Measurements from ENCODE around the gene IL17RB. TPM values are rescaled to one million over a fixed set of nuclear protein-coding genes. Genes with fewer than 3 reads are reported as not detected.

Gene IL17RB
- total RNA-seq, 1 experiment from 2014 or later, result not detected

DNA sequence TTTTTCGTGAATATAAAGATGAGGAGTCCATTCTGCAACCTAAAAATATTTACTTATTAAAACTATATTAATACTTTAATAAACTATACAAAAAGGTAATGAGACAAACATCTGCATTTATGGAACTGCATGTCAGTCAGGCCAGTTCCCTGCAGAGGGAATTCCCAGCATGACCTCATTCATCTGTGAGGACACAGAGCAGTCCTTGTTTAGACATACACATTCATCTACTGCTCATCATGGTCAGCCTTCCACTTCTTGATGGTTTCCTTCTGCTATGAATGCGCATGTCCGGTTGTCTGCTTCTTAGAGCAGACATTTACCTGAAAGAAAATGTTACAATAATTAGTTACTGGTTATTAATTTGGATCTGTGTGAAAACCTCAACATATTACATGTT is 38.9 kb downstream of the IL17RB start:
- Histone ChIP-seq H3K36me3 (ENCODE audit: insufficient read depth, low read length, poor library complexity, severe bottlenecking) (peaks cover 4% of the 10 kb centered on the region), H3K4me1 (ENCODE audit: insufficient read depth, low read length, poor library complexity, severe bottlenecking) (peaks cover 5% of the 10 kb centered on the region), H3K27ac (ENCODE audit: low read depth, low read length, poor library complexity, severe bottlenecking) (no peak overlapping the region), H3K9me3 (ENCODE audit: low read depth, low read length, poor library complexity, severe bottlenecking) (no peaks in the 10 kb centered on the region), H3K27me3 (replicated peaks; ENCODE audit: insufficient read depth, low read depth, low read length, poor library complexity) (no peaks in the 10 kb centered on the region), H3K4me3 (ENCODE audit: low read depth, low read length, poor library complexity, severe bottlenecking) (no peak overlapping the region)
- ChIA-PET CTCF (no interaction called here), POLR2A (ENCODE audit: low non-redundant PET) (no interaction called here)
- intact Hi-C loops (cut with micrococcal nuclease; ENCODE audit: unreplicated experiment), result no loop called here
- no peak for DNase-seq (ENCODE audit: low spot score)
- no peak for TF ChIP-seq EZH2 (IDR thresholded peaks at IDR 0.05; ENCODE audit: borderline replicate concordance, low read depth, low read length, poor library complexity, severe bottlenecking)
- TF ChIP-seq, protein P1, sequence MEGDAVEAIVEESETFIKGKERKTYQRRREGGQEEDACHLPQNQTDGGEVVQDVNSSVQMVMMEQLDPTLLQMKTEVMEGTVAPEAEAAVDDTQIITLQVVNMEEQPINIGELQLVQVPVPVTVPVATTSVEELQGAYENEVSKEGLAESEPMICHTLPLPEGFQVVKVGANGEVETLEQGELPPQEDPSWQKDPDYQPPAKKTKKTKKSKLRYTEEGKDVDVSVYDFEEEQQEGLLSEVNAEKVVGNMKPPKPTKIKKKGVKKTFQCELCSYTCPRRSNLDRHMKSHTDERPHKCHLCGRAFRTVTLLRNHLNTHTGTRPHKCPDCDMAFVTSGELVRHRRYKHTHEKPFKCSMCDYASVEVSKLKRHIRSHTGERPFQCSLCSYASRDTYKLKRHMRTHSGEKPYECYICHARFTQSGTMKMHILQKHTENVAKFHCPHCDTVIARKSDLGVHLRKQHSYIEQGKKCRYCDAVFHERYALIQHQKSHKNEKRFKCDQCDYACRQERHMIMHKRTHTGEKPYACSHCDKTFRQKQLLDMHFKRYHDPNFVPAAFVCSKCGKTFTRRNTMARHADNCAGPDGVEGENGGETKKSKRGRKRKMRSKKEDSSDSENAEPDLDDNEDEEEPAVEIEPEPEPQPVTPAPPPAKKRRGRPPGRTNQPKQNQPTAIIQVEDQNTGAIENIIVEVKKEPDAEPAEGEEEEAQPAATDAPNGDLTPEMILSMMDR (conservative IDR thresholded peaks at IDR 0.05; ENCODE audit: low read depth, low read length), result no peak
- BruUV-seq (replicated peaks), result no TSS peak

- intact Hi-C loops (cut with micrococcal nuclease; ENCODE audit: unreplicated experiment), result no loop called here
- BruUV-seq (replicated peaks), result no TSS peak
- no peak for TF ChIP-seq EZH2 (IDR thresholded peaks at IDR 0.05; ENCODE audit: borderline replicate concordance, low read depth, low read length, poor library complexity, severe bottlenecking)
- ChIA-PET POLR2A (ENCODE audit: low non-redundant PET) (no interaction called here), CTCF (no interaction called here)
- peaks cover 4% of the 10 kb centered on the region for H3K36me3 ChIP-seq (ENCODE audit: insufficient read depth, low read length, poor library complexity, severe bottlenecking)
- no peak overlapping the region for H3K4me3 ChIP-seq (ENCODE audit: low read depth, low read length, poor library complexity, severe bottlenecking)
- no peak overlapping the region for H3K27ac ChIP-seq (ENCODE audit: low read depth, low read length, poor library complexity, severe bottlenecking)
- H3K4me1 ChIP-seq (ENCODE audit: insufficient read depth, low read length, poor library complexity, severe bottlenecking), result no peaks in the 10 kb centered on the region
- H3K9me3 ChIP-seq (ENCODE audit: low read depth, low read length, poor library complexity, severe bottlenecking), result no peaks in the 10 kb centered on the region
- H3K27me3 ChIP-seq (replicated peaks; ENCODE audit: insufficient read depth, low read depth, low read length, poor library complexity), result no peaks in the 10 kb centered on the region
- no peak for DNase-seq (ENCODE audit: low spot score)
These were observed 41.1 kb downstream of the IL17RB start for GRCh38 chr3:53887446-53887845.

DNA sequence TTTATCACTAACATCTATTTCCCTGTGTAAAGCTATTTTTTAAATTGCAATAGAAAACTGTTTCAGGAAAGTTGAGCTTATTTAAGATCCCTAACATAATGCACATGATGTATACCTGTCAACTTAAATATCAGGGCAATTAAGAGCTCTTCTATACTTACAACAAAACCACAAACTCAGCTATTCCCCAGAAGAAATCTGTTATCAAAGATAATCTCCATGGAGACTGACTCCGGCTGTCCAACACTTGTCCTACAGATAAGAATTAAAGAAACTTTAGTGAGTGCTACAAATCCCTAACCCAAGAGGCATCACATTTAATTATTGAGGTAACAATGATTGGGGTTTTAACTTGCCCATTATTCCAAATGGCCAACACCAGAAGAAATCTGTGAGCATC is 41.9 kb downstream of the IL17RB start:
- no peak for DNase-seq (ENCODE audit: low spot score)
- H3K4me3 ChIP-seq (ENCODE audit: low read depth, low read length, poor library complexity, severe bottlenecking), result no peak overlapping the region
- no peaks in the 10 kb centered on the region for H3K4me1 ChIP-seq (ENCODE audit: insufficient read depth, low read length, poor library complexity, severe bottlenecking)
- no peaks in the 10 kb centered on the region for H3K27me3 ChIP-seq (replicated peaks; ENCODE audit: insufficient read depth, low read depth, low read length, poor library complexity)
- H3K9me3 ChIP-seq (ENCODE audit: low read depth, low read length, poor library complexity, severe bottlenecking), result no peaks in the 10 kb centered on the region
- H3K27ac ChIP-seq (ENCODE audit: low read depth, low read length, poor library complexity, severe bottlenecking), result no peak overlapping the region
- no TSS peak for BruUV-seq (replicated peaks)
- CTCF ChIA-PET, result no interaction called here
- POLR2A ChIA-PET (ENCODE audit: low non-redundant PET), result interaction anchor here (0.5 kb wide), 1 partner anchor 72 kb away, joined by 3 read pairs; no protein-coding TSS in a partner anchor
- peaks cover 4% of the 10 kb centered on the region for H3K36me3 ChIP-seq (ENCODE audit: insufficient read depth, low read length, poor library complexity, severe bottlenecking)
- intact Hi-C loops (cut with micrococcal nuclease; ENCODE audit: unreplicated experiment), result no loop called here
- TF ChIP-seq EZH2 (IDR thresholded peaks at IDR 0.05; ENCODE audit: borderline replicate concordance, low read depth, low read length, poor library complexity, severe bottlenecking), result no peak
- TF ChIP-seq, protein P1 (conservative IDR thresholded peaks at IDR 0.05; ENCODE audit: low read depth, low read length), result no peak
